SK-N-SH (cell line): Measurements from ENCODE around the gene TNFAIP8L1.

Source experiments
- CTCF ChIP-seq: fragments of 200-600 bp; sonication (generic); IDR thresholded peaks from 2 replicates; pipeline ENCODE4 v1.6.1; 2017; ENCODE audit warnings: antibody characterized with exemption, mild to moderate bottlenecking, moderate library complexity
- ELF1 ChIP-seq: IDR thresholded peaks from 2 replicates; pipeline ENCODE4 v1.4.0; 2012
- EP300 ChIP-seq, 2 experiments: IDR thresholded peaks; 2 replicates each; pipeline versions ENCODE4 v1.4.0 to v1.6.1; 2012; ENCODE audit warnings: borderline replicate concordance in 1 of 2, low read depth in 1 of 2, low read length in 1 of 2
- IRF3 ChIP-seq: fragments of 150-350 bp; IDR thresholded peaks from 2 replicates; pipeline ENCODE4 v1.6.1; 2016; ENCODE audit warnings: mild to moderate bottlenecking, low read depth, low read length
- JUND ChIP-seq: IDR thresholded peaks from 2 replicates; pipeline ENCODE4 v1.4.0; 2012
- RAD21 ChIP-seq: IDR thresholded peaks from 2 replicates; pipeline ENCODE4 v1.6.1; 2012; ENCODE audit warnings: mild to moderate bottlenecking, low read length
- RFX5 ChIP-seq: IDR thresholded peaks from 2 replicates; pipeline ENCODE4 v1.6.1; 2012; ENCODE audit warnings: mild to moderate bottlenecking, improper control_type of control experiment, low read length

- TF ChIP-seq CTCF, result no peak
- no peak for TF ChIP-seq ELF1
- no peak for TF ChIP-seq RFX5
- TF ChIP-seq RAD21, result no peak
- no peak for TF ChIP-seq IRF3
- TF ChIP-seq EP300 (IDR thresholded peaks at IDR 0.05; ENCODE audit: borderline replicate concordance in 1 of 2, low read depth in 1 of 2, low read length in 1 of 2), result no peak
- TF ChIP-seq JUND, result no peak
These were observed 6.4 kb downstream of the TNFAIP8L1 start for GRCh38 chr19:4645718-4646117.
